M059J (cell line): ENCODE data around the gene MMEL1. TPM values are rescaled to one million over a fixed set of nuclear protein-coding genes. Genes with fewer than 3 reads are reported as not detected.
"Not testable (repeated sequence)": the region's sequence is repeated elsewhere in the genome, so short reads cannot be mapped to it uniquely, and the experiment has no call there.

Experiments
- DNase-seq: peaks from one replicate; pipeline ENCODE4 v3.0.0-alpha.2; 2012; ENCODE audit warnings: low read depth
- total RNA-seq: library from RNA; depleted of rRNA; stranded (reverse); fragments of >200 nt; shearing (Covaris generic); gene quantifications from 2 replicates; pipeline ENCODE4 v1.2.3, GENCODE V29; 2014

Gene MMEL1
- total RNA-seq, 1 experiment from 2014 or later, result not detected

DNA sequence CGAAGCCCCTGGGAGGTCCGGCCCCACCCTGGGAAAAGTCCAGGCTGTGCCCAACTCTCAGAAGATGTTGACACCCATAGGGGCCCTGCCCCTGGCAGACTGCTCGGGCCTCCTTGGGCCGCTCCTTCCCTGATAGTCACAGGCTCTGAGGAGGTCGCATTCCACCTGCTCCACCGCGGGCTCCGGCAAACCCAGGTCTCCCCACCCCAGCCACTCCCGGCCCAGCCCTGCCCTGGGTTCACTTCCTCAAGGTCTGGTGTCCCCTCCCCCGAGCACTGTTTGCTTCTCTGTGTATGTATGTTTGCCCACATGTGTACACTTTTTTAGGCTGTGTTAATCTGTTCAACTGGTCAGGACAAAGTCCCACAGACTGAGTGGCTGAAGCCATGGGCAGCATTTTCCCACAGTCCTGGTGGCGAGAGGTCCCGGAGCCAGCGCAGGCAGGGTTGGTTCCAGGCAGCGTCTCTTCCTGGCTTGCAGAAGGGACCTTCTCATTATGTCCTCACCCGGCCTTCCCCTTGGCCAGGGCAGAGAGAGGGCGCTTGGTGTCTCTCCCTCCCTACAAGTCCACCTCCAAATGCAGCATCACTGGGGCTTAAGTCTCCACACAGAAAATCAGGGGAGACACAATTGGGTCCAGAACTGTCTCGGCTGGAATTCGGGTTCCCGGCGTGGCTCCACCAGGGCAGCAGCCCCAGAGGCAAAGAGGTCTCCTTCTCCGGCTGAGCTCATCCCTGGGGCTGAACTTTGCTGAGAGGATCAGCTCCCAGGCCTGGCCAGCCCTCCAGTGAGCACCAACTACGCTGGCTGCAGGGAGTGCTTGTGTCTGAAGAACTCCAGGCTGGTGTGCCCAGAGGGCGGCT, 56.8 kb downstream of the MMEL1 start:
- DNase-seq, result no peak

- peak; percentile 28 for DNase-seq
These were observed 58.5 kb downstream of the MMEL1 start for GRCh38 chr1:2574350-2574749.

DNA sequence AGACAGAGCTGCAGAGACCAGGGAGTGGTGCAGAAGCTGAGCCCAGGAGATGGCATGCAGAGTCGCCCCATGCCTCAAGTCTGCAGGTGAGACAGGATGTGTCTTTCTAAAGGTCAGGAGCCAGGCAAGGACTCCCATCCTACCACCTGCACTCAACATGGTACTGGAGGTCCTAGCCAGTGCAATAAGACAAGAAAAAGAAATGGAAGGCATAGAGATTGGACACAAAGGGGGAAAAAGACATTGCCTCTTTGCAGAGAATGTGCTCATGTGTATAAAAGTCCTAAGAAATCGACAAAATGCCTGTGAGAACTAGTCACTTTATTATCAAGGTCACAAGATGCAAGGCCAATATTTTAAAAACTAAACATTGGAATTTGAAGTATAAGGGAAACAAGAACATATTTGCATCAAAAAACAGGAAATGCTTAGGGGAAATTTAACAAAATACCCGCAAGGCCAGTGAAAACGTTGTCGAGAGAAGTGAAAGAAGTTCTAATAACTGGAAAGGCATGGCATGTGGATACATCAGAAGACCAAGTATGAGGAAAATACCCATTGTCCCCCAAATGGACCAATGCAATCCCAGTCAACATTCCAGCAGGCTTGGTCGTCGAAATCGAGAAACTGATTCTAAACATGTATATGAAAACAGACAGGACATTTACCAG, 59.4 kb downstream of the MMEL1 start:
- no peak for DNase-seq

GRCh38 chr1:2571348-2571747, 61.5 kb downstream of the MMEL1 start:
- DNase-seq, result no peak

- DNase-seq, result no peak
These were observed 62.5 kb downstream of the MMEL1 start for GRCh38 chr1:2570332-2570731.

DNA sequence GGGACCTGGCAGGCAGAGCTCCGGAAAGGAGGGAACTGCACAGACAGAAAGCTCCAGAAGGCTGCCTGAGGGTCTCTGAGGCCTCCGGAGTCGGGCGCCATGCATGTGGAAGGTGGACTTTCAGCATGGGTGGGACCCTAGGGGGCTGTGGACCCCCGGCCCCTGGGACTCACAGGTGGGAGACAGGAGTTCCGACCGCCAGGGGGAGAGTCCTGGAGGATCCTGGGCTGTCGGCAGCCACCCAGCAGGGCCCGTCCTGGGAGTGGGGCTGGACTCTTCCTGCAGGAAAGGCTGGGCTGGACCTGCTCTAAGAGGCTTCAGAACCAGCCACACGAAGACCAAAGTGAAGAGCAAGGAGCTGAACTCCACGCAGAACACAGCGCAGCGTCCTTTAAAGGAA, 63.1 kb downstream of the MMEL1 start:
- not testable (repeated sequence) for DNase-seq

- no peak for DNase-seq
These were observed 63.8 kb downstream of the MMEL1 start for GRCh38 chr1:2569060-2569459.

- DNase-seq, result not testable (repeated sequence)
These were observed 64.5 kb downstream of the MMEL1 start for GRCh38 chr1:2568187-2568816.

- no peak for DNase-seq
These were observed 65.6 kb downstream of the MMEL1 start for GRCh38 chr1:2567083-2567679.

DNA sequence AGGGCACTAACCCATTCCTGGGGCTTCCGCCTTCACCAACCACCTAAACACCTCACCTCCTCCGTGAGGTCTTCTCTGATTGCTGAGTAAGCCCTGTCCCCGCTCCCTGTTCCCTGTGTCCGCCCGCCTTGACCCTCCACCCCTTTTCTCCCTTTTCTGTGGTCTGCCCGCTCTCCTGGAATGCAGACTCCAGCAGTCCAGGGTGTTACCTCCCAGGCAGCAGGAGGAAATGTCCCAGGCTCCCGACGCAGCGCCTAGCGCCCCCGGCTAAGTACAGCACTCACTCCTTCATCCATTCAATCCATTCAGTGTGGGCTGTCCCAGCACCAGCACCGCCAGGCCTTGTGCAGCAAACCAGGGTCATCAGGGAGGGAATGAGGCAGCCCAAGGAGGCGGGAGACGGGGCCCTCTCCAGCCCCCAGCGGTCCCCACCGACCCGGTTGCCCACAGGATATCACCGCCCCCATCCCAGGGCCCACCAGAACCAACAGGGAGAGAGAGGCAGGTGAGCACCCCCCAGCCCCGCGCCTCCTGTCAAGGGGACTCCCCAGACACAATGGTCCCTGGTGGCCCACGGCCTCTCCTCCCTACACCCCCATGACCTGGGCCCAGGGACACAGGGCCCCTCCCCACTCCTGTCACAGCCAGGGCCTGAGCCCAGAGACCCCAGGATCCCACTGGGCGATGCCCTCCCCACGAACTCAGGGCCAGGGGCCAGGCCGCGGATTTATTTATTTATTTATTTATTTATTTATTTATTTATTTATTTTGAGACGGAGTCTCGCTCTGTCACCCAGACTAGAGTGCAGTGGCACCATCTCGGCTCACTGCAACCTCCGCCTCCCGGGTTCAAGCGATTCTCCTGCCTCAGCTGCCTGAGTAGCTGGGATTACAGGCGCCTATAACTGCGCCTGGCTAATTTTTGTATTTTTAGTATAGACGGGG, 66.4 kb downstream of the MMEL1 start:
- peak; percentile 67 for DNase-seq

DNA sequence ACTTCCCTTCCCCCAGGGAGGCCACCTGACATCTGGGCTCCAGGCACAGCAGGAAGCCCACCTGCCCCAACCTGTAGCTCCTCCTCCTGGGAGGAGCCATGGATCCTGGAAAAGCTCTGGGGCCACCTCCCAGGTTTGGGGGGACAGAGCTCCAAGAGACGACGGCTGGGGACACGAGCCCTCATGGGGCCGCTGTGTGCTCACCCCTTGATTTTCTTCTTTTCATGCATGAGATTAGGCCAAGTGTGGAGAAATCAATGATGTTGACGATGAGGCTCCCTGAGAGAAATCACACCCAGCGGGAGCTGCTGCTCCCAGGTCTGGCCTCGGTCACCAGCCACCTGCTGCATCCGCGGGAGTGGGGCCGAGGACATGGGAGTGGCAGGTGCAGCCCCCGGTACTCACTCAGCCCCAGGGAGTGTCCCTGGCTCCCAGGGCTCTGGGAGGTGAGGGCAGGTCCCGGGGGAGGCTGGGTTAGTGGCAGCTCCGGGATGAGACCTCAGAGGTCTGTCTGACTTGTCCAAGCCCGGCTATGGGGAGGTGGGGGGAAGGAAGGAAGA, 67.9 kb downstream of the MMEL1 start:
- DNase-seq, result no peak

DNA sequence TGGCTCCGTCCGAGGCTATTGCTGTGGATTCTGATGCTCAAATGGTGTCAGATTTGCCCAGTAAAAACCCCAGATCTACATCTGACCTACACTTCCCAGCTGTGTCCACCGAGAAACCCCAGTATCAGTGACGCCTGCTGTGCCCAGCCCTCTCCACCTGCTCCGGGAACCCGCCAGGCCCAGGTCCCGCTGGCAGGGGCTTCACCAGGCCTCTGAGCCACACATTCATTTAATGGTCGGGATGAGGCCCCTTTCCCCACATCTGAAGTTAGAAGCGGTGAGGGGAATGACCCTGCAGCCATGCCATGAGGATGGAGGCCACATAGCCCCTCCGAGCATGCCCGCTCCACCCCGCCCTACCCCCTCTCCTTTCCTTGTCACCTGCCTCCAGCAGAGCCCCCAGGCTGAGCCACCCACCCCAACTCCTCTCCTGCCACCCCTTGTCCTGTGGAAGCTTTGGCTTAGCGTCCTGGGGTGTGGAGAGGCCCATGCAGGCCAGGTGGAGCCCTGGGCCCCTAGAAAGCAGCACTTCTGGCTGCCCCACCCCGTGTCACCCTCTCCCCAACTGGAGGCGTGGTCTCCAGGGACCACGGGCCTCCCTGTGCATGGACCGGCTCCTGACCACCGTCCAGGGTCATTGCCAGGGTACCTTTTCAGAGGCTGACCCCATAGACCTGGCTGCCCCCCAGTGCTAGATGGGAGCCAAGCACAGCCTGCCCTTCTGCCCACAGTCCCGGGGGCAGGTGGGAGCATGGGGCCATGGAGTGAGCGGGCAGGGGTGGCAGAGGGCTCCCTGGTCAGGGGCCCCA, 68.6 kb downstream of the MMEL1 start:
- DNase-seq, result no peak

DNA sequence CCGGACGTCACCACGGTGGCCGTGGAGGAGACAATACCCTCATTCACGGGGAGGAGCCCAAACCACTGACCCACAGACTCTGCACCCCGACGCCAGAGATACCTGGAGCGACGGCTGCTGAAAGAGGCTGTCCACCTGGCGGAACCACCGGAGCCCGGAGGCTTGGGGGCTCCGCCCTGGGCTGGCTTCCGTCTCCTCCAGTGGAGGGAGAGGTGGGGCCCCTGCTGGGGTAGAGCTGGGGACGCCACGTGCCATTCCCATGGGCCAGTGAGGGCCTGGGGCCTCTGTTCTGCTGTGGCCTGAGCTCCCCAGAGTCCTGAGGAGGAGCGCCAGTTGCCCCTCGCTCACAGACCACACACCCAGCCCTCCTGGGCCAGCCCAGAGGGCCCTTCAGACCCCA, 69.6 kb downstream of the MMEL1 start:
- DNase-seq, result no peak

DNA sequence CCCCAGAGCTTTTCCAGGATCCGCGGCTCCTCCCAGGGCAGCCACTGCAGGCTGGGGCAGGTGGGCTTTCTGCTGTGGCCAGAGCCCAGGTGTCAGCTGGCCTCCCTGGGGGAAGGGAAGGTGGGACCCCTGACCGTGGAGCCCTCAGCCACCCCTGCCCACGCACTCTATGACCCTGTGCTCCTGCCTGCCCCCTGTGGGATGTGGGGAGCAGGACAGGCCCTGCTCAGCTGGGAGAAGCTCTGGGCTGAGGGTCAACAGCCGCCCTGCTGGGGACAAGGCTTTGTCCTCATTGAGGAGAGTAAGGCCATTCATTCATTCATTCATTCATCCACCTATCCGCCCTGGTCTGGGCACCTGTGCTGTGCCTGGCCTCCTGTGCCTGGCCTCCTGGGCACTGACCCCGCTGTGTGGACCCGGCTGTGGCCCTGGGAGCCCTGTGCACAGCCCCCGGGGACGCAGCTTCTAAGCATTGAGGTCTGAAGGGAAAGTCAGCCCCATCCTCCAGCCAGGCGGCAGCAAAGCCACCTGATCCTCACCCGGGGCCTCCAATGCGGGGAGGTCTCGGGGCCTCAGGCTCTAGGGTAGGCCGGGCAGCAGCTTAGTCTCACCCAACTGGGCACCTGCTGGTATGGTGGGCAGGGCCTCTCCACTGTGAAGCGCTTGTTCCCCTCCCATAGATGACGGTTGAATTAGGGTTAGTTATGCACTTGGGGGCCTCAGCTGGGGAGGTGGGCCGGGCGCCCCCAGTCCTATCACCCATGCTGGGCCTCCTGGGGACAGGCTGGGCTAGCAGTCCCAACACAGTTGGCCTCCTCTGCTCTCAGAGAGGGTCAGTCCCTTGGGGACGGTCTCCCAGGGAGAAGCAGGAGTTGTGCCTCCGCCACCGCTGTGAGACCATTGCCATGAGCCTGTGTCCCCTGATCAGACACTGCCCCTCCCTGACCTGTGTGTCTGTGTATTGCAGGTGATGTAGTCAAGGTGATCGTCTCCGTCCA, 70.6 kb downstream of the MMEL1 start:
- no peak for DNase-seq

DNA sequence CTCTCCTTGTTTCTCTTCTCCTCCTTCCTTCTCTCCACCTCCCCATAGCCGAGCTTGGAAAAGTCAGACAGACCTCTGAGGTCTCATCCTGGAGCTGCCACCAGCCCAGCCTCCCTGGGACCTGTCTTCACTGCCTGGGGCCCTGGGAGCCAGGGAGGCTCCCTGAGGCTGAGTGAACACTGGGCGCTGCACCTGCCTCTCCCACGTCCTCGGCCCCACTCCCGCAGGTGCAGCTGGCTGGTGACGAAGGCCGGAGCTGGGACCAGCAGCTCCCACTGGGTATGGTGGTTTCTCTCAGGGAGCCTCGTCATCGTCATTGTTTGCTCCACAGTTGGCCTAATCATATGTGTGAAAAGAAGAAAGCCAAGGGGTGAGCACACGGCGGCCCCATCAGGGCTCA, 71.4 kb downstream of the MMEL1 start:
- DNase-seq, result no peak

DNA sequence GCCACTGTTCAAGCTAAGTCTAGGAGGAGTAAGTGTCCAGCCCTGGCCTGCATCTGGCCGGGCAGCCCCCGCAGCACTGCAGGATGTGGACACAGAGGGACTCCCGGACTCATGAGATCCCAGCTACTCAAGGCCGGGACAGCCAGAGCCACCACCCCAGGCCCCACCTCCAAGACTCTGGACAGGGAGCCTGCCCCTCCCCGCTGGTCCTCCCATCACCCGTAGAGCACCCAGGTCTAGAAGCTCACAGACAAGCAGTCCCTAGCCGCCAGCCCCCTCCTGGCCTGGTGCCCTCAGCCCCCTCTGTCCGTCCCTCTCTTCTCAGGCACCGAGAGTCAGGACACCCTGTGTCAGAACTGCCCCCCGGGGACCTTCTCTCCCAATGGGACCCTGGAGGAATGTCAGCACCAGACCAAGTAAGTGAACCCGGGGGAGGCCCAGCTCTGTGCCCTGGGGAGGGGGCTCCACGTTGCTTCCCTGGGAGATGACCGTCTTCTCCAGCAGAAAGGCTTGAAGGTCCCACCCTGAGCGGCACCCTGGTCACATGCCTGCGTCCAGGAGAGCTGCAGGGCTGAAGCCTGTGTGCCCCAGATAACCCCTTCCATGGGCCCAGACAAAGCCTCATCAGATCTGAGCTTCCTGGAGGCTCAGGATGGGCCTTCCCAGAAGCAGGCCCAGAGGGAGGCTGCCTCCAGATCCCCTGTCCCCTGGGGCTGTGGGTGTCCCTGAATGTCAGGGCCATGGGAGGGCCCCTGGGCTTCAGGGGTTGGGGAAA, 72.3 kb downstream of the MMEL1 start:
- no peak for DNase-seq

- DNase-seq, result no peak
These were observed 73.1 kb downstream of the MMEL1 start for GRCh38 chr1:2559509-2560298.
